Measurements from ENCODE around the gene SVEP1. TPM values are rescaled to one million over a fixed set of nuclear protein-coding genes. Genes with fewer than 3 reads are reported as not detected.

SVEP1 gene
- total RNA-seq, 1 experiment from 2014 or later, result 0.05 TPM

DNA sequence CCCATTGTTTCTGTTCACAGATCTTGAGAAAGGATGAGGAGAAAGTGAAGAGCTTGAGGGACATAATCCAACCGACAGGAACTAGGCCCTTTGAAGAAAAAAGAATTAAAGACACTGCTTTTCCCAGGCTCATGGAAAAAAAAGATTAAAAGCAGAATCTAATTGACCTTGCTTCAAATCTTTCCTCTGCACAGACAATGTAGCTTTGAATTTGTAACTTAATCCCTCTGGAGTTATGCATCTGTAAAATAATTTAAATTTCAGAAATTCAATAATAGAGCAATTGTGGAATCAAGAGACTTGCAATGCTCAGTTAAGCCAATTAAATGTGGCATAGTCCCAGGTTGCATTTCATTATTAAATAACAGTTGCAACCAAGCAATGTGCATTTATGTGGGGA lies 64.6 kb downstream of the SVEP1 start:
- Histone ChIP-seq H3K27me3 (ENCODE audit: control insufficient read depth, insufficient read depth, low read length) (peaks cover 4% of the 10 kb centered on the region; the same call in 1 of the 2 replicates), H3K4me3 (ENCODE audit: low read depth in 2 of 2, low read length in 2 of 2) (no peak overlapping the region), H3K4me1 (ENCODE audit: control insufficient read depth, insufficient read depth, low read length) (no peaks in the 10 kb centered on the region), H3K36me3 (ENCODE audit: control insufficient read depth, insufficient read depth, low read length) (no peaks in the 10 kb centered on the region), H3K27ac (ENCODE audit: low read length) (no peak overlapping the region), H3K9me3 (ENCODE audit: control insufficient read depth, insufficient read depth, low read depth, low read length) (no peaks in the 10 kb centered on the region)
- TF ChIP-seq TCF7L2 (IDR thresholded peaks at IDR 0.05; ENCODE audit: low read depth, low read length) (no peak), POLR2AphosphoS5 (IDR thresholded peaks at IDR 0.05; ENCODE audit: low read depth, low read length) (no peak), SIN3A (IDR thresholded peaks at IDR 0.05; ENCODE audit: borderline replicate concordance, insufficient read depth, low read depth, low read length) (no peak)
- TF ChIP-seq, protein P1, sequence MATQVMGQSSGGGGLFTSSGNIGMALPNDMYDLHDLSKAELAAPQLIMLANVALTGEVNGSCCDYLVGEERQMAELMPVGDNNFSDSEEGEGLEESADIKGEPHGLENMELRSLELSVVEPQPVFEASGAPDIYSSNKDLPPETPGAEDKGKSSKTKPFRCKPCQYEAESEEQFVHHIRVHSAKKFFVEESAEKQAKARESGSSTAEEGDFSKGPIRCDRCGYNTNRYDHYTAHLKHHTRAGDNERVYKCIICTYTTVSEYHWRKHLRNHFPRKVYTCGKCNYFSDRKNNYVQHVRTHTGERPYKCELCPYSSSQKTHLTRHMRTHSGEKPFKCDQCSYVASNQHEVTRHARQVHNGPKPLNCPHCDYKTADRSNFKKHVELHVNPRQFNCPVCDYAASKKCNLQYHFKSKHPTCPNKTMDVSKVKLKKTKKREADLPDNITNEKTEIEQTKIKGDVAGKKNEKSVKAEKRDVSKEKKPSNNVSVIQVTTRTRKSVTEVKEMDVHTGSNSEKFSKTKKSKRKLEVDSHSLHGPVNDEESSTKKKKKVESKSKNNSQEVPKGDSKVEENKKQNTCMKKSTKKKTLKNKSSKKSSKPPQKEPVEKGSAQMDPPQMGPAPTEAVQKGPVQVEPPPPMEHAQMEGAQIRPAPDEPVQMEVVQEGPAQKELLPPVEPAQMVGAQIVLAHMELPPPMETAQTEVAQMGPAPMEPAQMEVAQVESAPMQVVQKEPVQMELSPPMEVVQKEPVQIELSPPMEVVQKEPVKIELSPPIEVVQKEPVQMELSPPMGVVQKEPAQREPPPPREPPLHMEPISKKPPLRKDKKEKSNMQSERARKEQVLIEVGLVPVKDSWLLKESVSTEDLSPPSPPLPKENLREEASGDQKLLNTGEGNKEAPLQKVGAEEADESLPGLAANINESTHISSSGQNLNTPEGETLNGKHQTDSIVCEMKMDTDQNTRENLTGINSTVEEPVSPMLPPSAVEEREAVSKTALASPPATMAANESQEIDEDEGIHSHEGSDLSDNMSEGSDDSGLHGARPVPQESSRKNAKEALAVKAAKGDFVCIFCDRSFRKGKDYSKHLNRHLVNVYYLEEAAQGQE (IDR thresholded peaks at IDR 0.05; ENCODE audit: insufficient read depth in 1 of 2, low read depth in 2 of 2, low read length in 1 of 2), result no peak
- TF ChIP-seq, protein P2, sequence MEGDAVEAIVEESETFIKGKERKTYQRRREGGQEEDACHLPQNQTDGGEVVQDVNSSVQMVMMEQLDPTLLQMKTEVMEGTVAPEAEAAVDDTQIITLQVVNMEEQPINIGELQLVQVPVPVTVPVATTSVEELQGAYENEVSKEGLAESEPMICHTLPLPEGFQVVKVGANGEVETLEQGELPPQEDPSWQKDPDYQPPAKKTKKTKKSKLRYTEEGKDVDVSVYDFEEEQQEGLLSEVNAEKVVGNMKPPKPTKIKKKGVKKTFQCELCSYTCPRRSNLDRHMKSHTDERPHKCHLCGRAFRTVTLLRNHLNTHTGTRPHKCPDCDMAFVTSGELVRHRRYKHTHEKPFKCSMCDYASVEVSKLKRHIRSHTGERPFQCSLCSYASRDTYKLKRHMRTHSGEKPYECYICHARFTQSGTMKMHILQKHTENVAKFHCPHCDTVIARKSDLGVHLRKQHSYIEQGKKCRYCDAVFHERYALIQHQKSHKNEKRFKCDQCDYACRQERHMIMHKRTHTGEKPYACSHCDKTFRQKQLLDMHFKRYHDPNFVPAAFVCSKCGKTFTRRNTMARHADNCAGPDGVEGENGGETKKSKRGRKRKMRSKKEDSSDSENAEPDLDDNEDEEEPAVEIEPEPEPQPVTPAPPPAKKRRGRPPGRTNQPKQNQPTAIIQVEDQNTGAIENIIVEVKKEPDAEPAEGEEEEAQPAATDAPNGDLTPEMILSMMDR (IDR thresholded peaks at IDR 0.05), result no peak
- ATAC-seq, result no peak
- in situ Hi-C loops (cut with HindIII; ENCODE audit: low pct_unique_long_range_greater_than_20kb, low sequenced_read_pairs) (no loop called here), intact Hi-C loops (cut with micrococcal nuclease; ENCODE audit: unreplicated experiment) (no loop called here)
- CTCF ChIA-PET, result no interaction called here
- POLR2A ChIA-PET, result no interaction called here
- BruUV-seq (replicated peaks), result no TSS peak
- DNase-seq (ENCODE audit: low read depth, low spot score), result no peak

DNA sequence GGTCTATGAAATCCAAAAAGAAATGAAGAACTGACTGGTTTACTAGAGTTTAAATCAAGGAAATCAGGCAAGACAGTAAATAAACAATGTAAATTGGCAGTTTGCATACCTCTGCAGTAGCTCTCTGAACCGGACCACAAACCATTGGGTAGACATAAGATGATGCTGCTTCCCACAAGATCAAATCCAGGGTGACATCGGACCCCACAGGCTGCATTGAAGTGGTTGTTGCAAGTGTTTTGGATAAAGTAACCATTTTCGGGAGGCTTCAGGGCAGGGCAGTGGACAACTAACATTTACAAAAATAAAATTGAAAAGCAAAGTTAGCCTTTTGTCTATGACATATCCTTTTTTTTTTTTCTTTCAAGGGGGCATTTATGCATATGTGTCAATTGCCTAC lies 66.7 kb downstream of the SVEP1 start:
- ATAC-seq (no peak), DNase-seq (ENCODE audit: low read depth, low spot score) (no peak)
- peaks cover 4% of the 10 kb centered on the region; the same call in 1 of the 2 replicates for H3K27me3 ChIP-seq (ENCODE audit: control insufficient read depth, insufficient read depth, low read length)
- TF ChIP-seq TCF7L2 (IDR thresholded peaks at IDR 0.05; ENCODE audit: low read depth, low read length), result no peak
- TF ChIP-seq SIN3A (IDR thresholded peaks at IDR 0.05; ENCODE audit: borderline replicate concordance, insufficient read depth, low read depth, low read length), result no peak
- TF ChIP-seq, protein P2 (IDR thresholded peaks at IDR 0.05), result no peak
- no peak for TF ChIP-seq POLR2AphosphoS5 (IDR thresholded peaks at IDR 0.05; ENCODE audit: low read depth, low read length)
- TF ChIP-seq, protein P1 (IDR thresholded peaks at IDR 0.05; ENCODE audit: insufficient read depth in 1 of 2, low read depth in 2 of 2, low read length in 1 of 2), result no peak
- no peak overlapping the region for H3K4me3 ChIP-seq (ENCODE audit: low read depth in 2 of 2, low read length in 2 of 2)
- H3K4me1 ChIP-seq (ENCODE audit: control insufficient read depth, insufficient read depth, low read length), result no peaks in the 10 kb centered on the region
- ChIA-PET POLR2A (no interaction called here), CTCF (no interaction called here)
- no TSS peak for BruUV-seq (replicated peaks)
- H3K36me3 ChIP-seq (ENCODE audit: control insufficient read depth, insufficient read depth, low read length), result no peaks in the 10 kb centered on the region
- intact Hi-C loops (cut with micrococcal nuclease; ENCODE audit: unreplicated experiment), result no loop called here
- in situ Hi-C loops (cut with HindIII; ENCODE audit: low pct_unique_long_range_greater_than_20kb, low sequenced_read_pairs), result no loop called here
- H3K27ac ChIP-seq (ENCODE audit: low read length), result no peak overlapping the region
- H3K9me3 ChIP-seq (ENCODE audit: control insufficient read depth, insufficient read depth, low read depth, low read length), result no peaks in the 10 kb centered on the region
